ENCODE results near the gene ARHGAP8. TPM values are rescaled to one million over a fixed set of nuclear protein-coding genes. Genes with fewer than 3 reads are reported as not detected.

ARHGAP8 gene
- total and polyA plus RNA-seq, 2 experiments from 2014 or later: 62.8 to 64.9 TPM

- TF ChIP-seq JUNB (IDR thresholded peaks at IDR 0.05; ENCODE audit: unreplicated experiment): no peak
- TF ChIP-seq, protein P1, sequence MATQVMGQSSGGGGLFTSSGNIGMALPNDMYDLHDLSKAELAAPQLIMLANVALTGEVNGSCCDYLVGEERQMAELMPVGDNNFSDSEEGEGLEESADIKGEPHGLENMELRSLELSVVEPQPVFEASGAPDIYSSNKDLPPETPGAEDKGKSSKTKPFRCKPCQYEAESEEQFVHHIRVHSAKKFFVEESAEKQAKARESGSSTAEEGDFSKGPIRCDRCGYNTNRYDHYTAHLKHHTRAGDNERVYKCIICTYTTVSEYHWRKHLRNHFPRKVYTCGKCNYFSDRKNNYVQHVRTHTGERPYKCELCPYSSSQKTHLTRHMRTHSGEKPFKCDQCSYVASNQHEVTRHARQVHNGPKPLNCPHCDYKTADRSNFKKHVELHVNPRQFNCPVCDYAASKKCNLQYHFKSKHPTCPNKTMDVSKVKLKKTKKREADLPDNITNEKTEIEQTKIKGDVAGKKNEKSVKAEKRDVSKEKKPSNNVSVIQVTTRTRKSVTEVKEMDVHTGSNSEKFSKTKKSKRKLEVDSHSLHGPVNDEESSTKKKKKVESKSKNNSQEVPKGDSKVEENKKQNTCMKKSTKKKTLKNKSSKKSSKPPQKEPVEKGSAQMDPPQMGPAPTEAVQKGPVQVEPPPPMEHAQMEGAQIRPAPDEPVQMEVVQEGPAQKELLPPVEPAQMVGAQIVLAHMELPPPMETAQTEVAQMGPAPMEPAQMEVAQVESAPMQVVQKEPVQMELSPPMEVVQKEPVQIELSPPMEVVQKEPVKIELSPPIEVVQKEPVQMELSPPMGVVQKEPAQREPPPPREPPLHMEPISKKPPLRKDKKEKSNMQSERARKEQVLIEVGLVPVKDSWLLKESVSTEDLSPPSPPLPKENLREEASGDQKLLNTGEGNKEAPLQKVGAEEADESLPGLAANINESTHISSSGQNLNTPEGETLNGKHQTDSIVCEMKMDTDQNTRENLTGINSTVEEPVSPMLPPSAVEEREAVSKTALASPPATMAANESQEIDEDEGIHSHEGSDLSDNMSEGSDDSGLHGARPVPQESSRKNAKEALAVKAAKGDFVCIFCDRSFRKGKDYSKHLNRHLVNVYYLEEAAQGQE (IDR thresholded peaks at IDR 0.05; ENCODE audit: unreplicated experiment): no peak
- TF ChIP-seq CTCF (conservative IDR thresholded peaks at IDR 0.05; ENCODE audit: low read depth in 2 of 2): no peak
Observed at GRCh38 chr22:44883011-44883421, 130.6 kb downstream of the ARHGAP8 start (continued).

DNA sequence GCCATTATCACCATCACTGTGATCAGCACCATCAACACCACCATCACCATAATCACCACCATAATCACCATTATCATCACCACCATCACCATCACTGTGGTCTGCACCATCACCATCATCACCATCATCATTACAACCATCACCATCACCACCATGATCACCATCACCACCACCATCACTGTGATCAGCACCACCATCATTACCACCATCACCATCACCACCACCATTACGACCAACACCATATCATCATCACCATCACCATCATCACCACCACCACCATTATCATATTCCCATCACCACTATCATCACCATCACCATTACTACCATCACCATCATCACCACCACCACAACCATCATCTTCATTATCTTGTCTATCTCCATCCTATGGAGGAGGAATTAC, 132.2 kb downstream of the ARHGAP8 start:
- Histone ChIP-seq H3K4me3 (no peak overlapping the region), H4K20me1 (replicated peaks; ENCODE audit: insufficient read depth) (no peaks in the 10 kb centered on the region), H3K9me2 (ENCODE audit: insufficient read depth) (no peaks in the 10 kb centered on the region), H3K27ac (ENCODE audit: low read depth) (no peak overlapping the region), H2AFZ (no peak overlapping the region), H3K4me2 (no peak overlapping the region), H3K79me2 (replicated peaks; ENCODE audit: insufficient read depth) (no peaks in the 10 kb centered on the region), H3K27me3 (ENCODE audit: insufficient read depth) (no peaks in the 10 kb centered on the region), H3K4me1 (ENCODE audit: insufficient read depth) (peaks cover 6% of the 10 kb centered on the region), H3F3A (replicated peaks; ENCODE audit: low read depth) (no peaks in the 10 kb centered on the region), H3K36me3 (ENCODE audit: insufficient read depth) (no peaks in the 10 kb centered on the region)
- Mint-ChIP-seq H3K27ac (no peak overlapping the region), H3K4me1 (peaks cover 9% of the 10 kb centered on the region), H3K27me3 (ENCODE audit: insufficient read depth, low read depth, poor library complexity) (peaks cover 6% of the 10 kb centered on the region), H3K9me3 (no peaks in the 10 kb centered on the region), H3K4me3 (no peak overlapping the region), H3K36me3 (ENCODE audit: low read depth) (peaks cover 23% of the 10 kb centered on the region)
- ATAC-seq: no peak
- no peak for DNase-seq (ENCODE audit: low spot score)
- TF ChIP-seq ZNF114 (CRISPR knock-in tag; IDR thresholded peaks at IDR 0.05): no peak
- no peak for TF ChIP-seq EZH2 (IDR thresholded peaks at IDR 0.05; ENCODE audit: low read depth, unreplicated experiment)
- TF ChIP-seq CREB1 (CRISPR knock-in tag; IDR thresholded peaks at IDR 0.05; ENCODE audit: low read depth): no peak
- no peak for TF ChIP-seq JUNB (IDR thresholded peaks at IDR 0.05; ENCODE audit: unreplicated experiment)
- TF ChIP-seq, protein P1 (IDR thresholded peaks at IDR 0.05; ENCODE audit: unreplicated experiment): no peak
- no peak for TF ChIP-seq STAT1 (IDR thresholded peaks at IDR 0.05; ENCODE audit: unreplicated experiment)
- no peak for TF ChIP-seq EZH2phosphoT487 (IDR thresholded peaks at IDR 0.05; ENCODE audit: unreplicated experiment)
- TF ChIP-seq ETS1 (IDR thresholded peaks at IDR 0.05): no peak
- no peak for TF ChIP-seq ZNF331 (CRISPR knock-in tag; IDR thresholded peaks at IDR 0.05; ENCODE audit: low read depth)
